ENCODE data around the gene MAP1S. TPM values are rescaled to one million over a fixed set of nuclear protein-coding genes. Genes with fewer than 3 reads are reported as not detected.

Gene MAP1S
- total RNA-seq, 4 donors from 2014 or later = 14.1 to 23.2 (median 16.5) TPM

DNA sequence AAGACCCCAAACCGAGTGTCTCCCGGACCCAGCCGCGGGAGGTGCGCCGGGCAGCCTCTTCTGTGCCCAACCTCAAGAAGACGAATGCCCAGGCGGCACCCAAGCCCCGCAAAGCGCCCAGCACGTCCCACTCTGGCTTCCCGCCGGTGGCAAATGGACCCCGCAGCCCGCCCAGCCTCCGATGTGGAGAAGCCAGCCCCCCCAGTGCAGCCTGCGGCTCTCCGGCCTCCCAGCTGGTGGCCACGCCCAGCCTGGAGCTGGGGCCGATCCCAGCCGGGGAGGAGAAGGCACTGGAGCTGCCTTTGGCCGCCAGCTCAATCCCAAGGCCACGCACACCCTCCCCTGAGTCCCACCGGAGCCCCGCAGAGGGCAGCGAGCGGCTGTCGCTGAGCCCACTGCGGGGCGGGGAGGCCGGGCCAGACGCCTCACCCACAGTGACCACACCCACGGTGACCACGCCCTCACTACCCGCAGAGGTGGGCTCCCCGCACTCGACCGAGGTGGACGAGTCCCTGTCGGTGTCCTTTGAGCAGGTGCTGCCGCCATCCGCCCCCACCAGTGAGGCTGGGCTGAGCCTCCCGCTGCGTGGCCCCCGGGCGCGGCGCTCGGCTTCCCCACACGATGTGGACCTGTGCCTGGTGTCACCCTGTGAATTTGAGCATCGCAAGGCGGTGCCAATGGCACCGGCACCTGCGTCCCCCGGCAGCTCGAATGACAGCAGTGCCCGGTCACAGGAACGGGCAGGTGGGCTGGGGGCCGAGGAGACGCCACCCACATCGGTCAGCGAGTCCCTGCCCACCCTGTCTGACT is 7.9 kb downstream of the MAP1S start:
- no peak for TF ChIP-seq CTCF (IDR thresholded peaks at IDR 0.05; ENCODE audit: low read depth)

DNA sequence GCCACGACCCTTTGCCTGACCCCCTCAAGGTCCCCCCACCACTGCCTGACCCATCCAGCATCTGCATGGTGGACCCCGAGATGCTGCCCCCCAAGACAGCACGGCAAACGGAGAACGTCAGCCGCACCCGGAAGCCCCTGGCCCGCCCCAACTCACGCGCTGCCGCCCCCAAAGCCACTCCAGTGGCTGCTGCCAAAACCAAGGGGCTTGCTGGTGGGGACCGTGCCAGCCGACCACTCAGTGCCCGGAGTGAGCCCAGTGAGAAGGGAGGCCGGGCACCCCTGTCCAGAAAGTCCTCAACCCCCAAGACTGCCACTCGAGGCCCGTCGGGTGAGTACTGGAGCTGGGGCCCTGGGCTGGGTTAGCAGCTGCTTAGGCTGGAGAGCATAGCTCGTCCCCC is 8.6 kb downstream of the MAP1S start:
- no peak for TF ChIP-seq CTCF (IDR thresholded peaks at IDR 0.05; ENCODE audit: low read depth)

- no peak for TF ChIP-seq CTCF (IDR thresholded peaks at IDR 0.05; ENCODE audit: low read depth)
Observed at GRCh38 chr19:17733127-17733526, 13.8 kb downstream of the MAP1S start.

GRCh38 chr19:17734146-17734545 is 14.9 kb downstream of the MAP1S start:
- no peak for TF ChIP-seq CTCF (IDR thresholded peaks at IDR 0.05; ENCODE audit: low read depth)

DNA sequence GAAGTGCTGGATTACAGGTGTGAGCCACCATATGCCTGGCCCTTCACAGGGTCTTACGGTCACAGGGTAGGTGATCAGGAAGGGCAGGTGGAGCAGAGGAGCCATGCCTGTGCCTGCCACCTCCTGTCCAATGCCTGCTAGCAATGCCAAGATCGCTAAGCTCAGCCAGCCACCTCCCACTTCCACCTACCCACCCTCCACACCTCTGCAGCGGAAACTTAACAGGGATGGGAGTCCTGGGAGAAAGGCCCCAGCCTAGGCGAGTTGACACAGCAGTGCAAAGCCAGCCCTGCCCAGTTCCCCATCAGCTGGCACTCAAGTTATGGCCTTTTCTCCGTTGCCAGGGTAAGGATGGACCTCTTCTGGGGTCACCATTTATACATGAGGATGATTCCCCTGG is 16.1 kb downstream of the MAP1S start:
- TF ChIP-seq CTCF (IDR thresholded peaks at IDR 0.05; ENCODE audit: low read depth) = no peak

- no peak for TF ChIP-seq CTCF (IDR thresholded peaks at IDR 0.05; ENCODE audit: low read depth)
Observed at GRCh38 chr19:17737690-17738153, 18.4 kb downstream of the MAP1S start.

GRCh38 chr19:17739121-17739875 is 20.0 kb downstream of the MAP1S start:
- no peak for TF ChIP-seq CTCF (IDR thresholded peaks at IDR 0.05; ENCODE audit: low read depth)

All from subcutaneous adipose tissue (tissue), 4 donors.